K562 (cell line): ENCODE results near the gene KCNG4. TPM values are rescaled to one million over a fixed set of nuclear protein-coding genes. Genes with fewer than 3 reads are reported as not detected.
A peak's percentile ranks its signal among the peaks of the same experiment; 100 is the strongest.

Source experiments
- ATAC-seq: fragments of 200-7000 bp; cut with Tn5 transposase; 3 replicates; pipeline ENCODE4 v1.9.1; 2020; ENCODE audit warnings: moderate library complexity
- BruUV-seq: library from RNA; stranded (reverse); fragments of 400-500 nt; replicated peaks from 2 replicates; lab custom pipeline; 2021; lab: Mats Ljungman, UMichigan
- CTCF ChIA-PET: fragments of 300-600 bp; formaldehyde crosslinking; extraction: SDS; loops from one replicate; lab custom pipeline; 2021; ENCODE audit warnings: low intra/inter-chr PET ratio; lab: Yijun Ruan, JAX
- POLR2A ChIA-PET: fragments of 300-600, 350-650 bp; sonication (Branson Sonifier 250); formaldehyde crosslinking; extraction: SDS; loops from one replicate; lab custom pipeline; 2021; ENCODE audit warnings: antibody characterized with exemption, inconsistent platforms; lab: Yijun Ruan, JAX
- DNase-seq, 4 experiments: peaks; one replicate each; pipeline versions ENCODE4 v3.0.0 to v3.0.0-alpha.2; 2011 to 2018; ENCODE audit warnings: low spot score in 3 of 4, mixed read lengths in 3 of 4; ENCODE audit errors: extremely low read depth in 1 of 4
- FAIRE-seq: peaks from 2 replicates; lab custom pipeline; 2011; peaks lifted over from hg19 to GRCh38; lab: Jason Lieb, UNC
- H2AFZ ChIP-seq: 2 replicates; pipeline ENCODE4 v1.6.0; 2011; ENCODE audit warnings: low read depth, low read length, control low read depth, inconsistent platforms
- H3K27ac ChIP-seq: fragments of 200-600 bp; 3 replicates; pipeline ENCODE4 v1.8.0; 2011; ENCODE audit warnings: low read depth, mild to moderate bottlenecking, control low read depth, inconsistent platforms, low read length, moderate library complexity, mixed read lengths; ENCODE audit errors: extremely low read depth
- H3K27me3 ChIP-seq, 2 experiments: fragments of 300-600 bp in 1 of 2; 2 replicates in 1 of 2; 3 replicates in 1 of 2; pipeline versions ENCODE4 v1.6.0 to v1.8.0; 2011; ENCODE audit warnings: inconsistent platforms in 2 of 2, low read length in 2 of 2, mild to moderate bottlenecking in 1 of 2, mixed read lengths in 1 of 2, moderate library complexity in 1 of 2; ENCODE audit not compliant: control insufficient read depth in 2 of 2, insufficient read depth in 2 of 2
- H3K36me3 ChIP-seq: fragments of 300-600 bp; 3 replicates; pipeline ENCODE4 v1.8.0; 2011; ENCODE audit warnings: mild to moderate bottlenecking, low read length, inconsistent platforms; ENCODE audit not compliant: control insufficient read depth, insufficient read depth
- H3K4me1 ChIP-seq, 2 experiments: fragments of 200-600 bp in 1 of 2; replicated peaks in 1 of 2; 2 replicates in 1 of 2; 3 replicates in 1 of 2; pipeline versions ENCODE4 v1.5.1 to v1.8.0; 2011; ENCODE audit warnings: inconsistent platforms in 2 of 2, low read length in 2 of 2, mild to moderate bottlenecking in 1 of 2, mixed read lengths in 1 of 2, moderate library complexity in 1 of 2; ENCODE audit not compliant: control insufficient read depth in 2 of 2, insufficient read depth in 2 of 2
- H3K4me2 ChIP-seq: 2 replicates; pipeline ENCODE4 v1.6.1; 2011; ENCODE audit warnings: low read length, control low read depth, inconsistent platforms, mixed read lengths; ENCODE audit not compliant: insufficient read depth
- H3K4me3 ChIP-seq: fragments of 200-600 bp; sonication (generic), shearing (Covaris generic); 2 replicates; pipeline ENCODE4 v1.5.1; 2016; ENCODE audit warnings: control low read depth, inconsistent platforms
- H3K79me2 ChIP-seq: fragments of 200-600 bp; 3 replicates; pipeline ENCODE4 v1.8.0; 2011; ENCODE audit warnings: low read length, inconsistent platforms; ENCODE audit not compliant: control insufficient read depth, insufficient read depth
- H3K9ac ChIP-seq, 2 experiments: 2 replicates each; pipeline versions ENCODE4 v1.6.0 to v1.6.1; 2011; ENCODE audit warnings: low read depth in 2 of 2, low read length in 2 of 2, control low read depth in 1 of 2, inconsistent platforms in 1 of 2, mild to moderate bottlenecking in 1 of 2, mixed read lengths in 1 of 2; ENCODE audit not compliant: insufficient read depth in 1 of 2
- H3K9me1 ChIP-seq: one replicate; pipeline ENCODE4 v1.6.0; 2011; ENCODE audit warnings: inconsistent platforms, mild to moderate bottlenecking, low read length, moderate library complexity; ENCODE audit not compliant: control insufficient read depth, insufficient read depth
- H3K9me3 ChIP-seq: replicated peaks from 2 replicates; pipeline ENCODE4 v1.5.1; 2011; ENCODE audit warnings: low read depth, low read length, inconsistent platforms; ENCODE audit not compliant: control insufficient read depth, insufficient read depth
- H4K20me1 ChIP-seq: replicated peaks from 2 replicates; pipeline ENCODE4 v1.6.1; 2011; ENCODE audit warnings: low read length, inconsistent platforms, mixed read lengths; ENCODE audit not compliant: control insufficient read depth, insufficient read depth
- ARID1B ChIP-seq: fragments of 450-650 bp; IDR thresholded peaks from 2 replicates; pipeline ENCODE4 v1.6.1; 2016; ENCODE audit warnings: antibody characterized with exemption, mild to moderate bottlenecking, inconsistent platforms
- IFI16 ChIP-seq: fragments of 250-450 bp; sonication (Bioruptor Pico); IDR thresholded peaks from 2 replicates; pipeline ENCODE4 v2.1.2; 2022; ENCODE audit warnings: mild to moderate bottlenecking, inconsistent platforms
- MBD2 ChIP-seq: sonication (generic); IDR thresholded peaks from 2 replicates; pipeline ENCODE4 v1.6.1; 2016; ENCODE audit warnings: low read depth, borderline replicate concordance
- PML ChIP-seq: IDR thresholded peaks from 2 replicates; pipeline ENCODE4 v1.6.1; 2012; ENCODE audit warnings: low read length, inconsistent platforms
- POLR3G ChIP-seq: IDR thresholded peaks from 2 replicates; pipeline ENCODE4 v1.6.1; 2011; ENCODE audit not compliant: insufficient read length, insufficient replicate concordance; ENCODE audit errors: extremely low read depth
- RBBP5 ChIP-seq: fragments of 200-600 bp; sonication (generic); IDR thresholded peaks from 2 replicates; pipeline ENCODE4 v1.6.1; 2012; ENCODE audit warnings: borderline replicate concordance, mild to moderate bottlenecking, low read length, control low read depth, inconsistent platforms; ENCODE audit not compliant: insufficient read depth, poor library complexity, severe bottlenecking
- RBM14 ChIP-seq: fragments of 200-400 bp; formaldehyde crosslinking; IDR thresholded peaks from 2 replicates; pipeline ENCODE4 v1.6.1; 2018; ENCODE audit warnings: low read depth, mild to moderate bottlenecking, low read length, moderate library complexity, borderline replicate concordance; ENCODE audit not compliant: insufficient read depth
- SMARCB1 ChIP-seq: IDR thresholded peaks from 2 replicates; pipeline ENCODE4 v1.6.1; 2011; ENCODE audit warnings: improper control_type of control experiment, low read depth; ENCODE audit not compliant: insufficient read length
- ZNF24 ChIP-seq: fragments of 450-650 bp; IDR thresholded peaks from 2 replicates; pipeline ENCODE4 v1.6.1; 2016
- WGBS: fragments of 100-300 bp; shearing (Covaris generic); methylation state at CpG from one replicate; pipeline ENCODE4 v1.1.6; 2016; ENCODE audit warnings: low coverage, mixed read lengths; ENCODE audit not compliant: insufficient coverage; ENCODE audit errors: missing lambda C conversion rate; 5-methylcytosine and 5-hydroxymethylcytosine counted together
- in situ Hi-C: fragments of 300-500 bp; cut with MboI; formaldehyde crosslinking; loops from 4 replicates; pipeline ENCODE4 v1.15.0; 2018; ENCODE audit warnings: inconsistent platforms, mixed read lengths
- intact Hi-C: fragments of 100-400 bp; cut with micrococcal nuclease; formaldehyde crosslinking; loops from 2 replicates; pipeline ENCODE4 v1.14.2; 2022
- polyA plus RNA-seq, 8 experiments: library from polyadenylated mRNA; depleted of rRNA in 4 of 8; stranded (reverse) in 5 of 8; unstranded in 3 of 8; fragments of >200 nt; fragmentation: Nextera tagmentation in 2 of 8; fragmentation: Illumina TruSeq in 1 of 8; extraction: Ambion mirVana in 2 of 8; extraction: Trizol in 1 of 8; gene quantifications; 2 replicates each; pipeline versions ENCODE4 v1.2.1 to v1.2.3, GENCODE V29; 2011 to 2014; ENCODE audit warnings: inconsistent platforms in 1 of 8, missing spikeins in 1 of 8
- total RNA-seq, 7 experiments: library from RNA; depleted of rRNA in 6 of 7; stranded (reverse); fragments of >200 nt in 6 of 7; fragmentation: Illumina TruSeq in 2 of 7; extraction: Trizol in 2 of 7; gene quantifications; 2 replicates each; pipeline versions ENCODE4 v1.2.1 to v1.2.3, GENCODE V29; 2011 to 2021; ENCODE audit warnings: low replicate concordance in 1 of 7
- TF ChIP-seq, protein P1 (sequence below): sonication (generic); formaldehyde crosslinking; IDR thresholded peaks from 2 replicates; pipeline ENCODE4 v1.8.0; 2023; ENCODE audit warnings: mild to moderate bottlenecking, missing genetic modification reagents

Gene KCNG4
- total and polyA plus RNA-seq, 9 of the 15 experiments (the other 6 are each of a cell fraction or from before 2014, with no cell fraction given), result not detected

DNA sequence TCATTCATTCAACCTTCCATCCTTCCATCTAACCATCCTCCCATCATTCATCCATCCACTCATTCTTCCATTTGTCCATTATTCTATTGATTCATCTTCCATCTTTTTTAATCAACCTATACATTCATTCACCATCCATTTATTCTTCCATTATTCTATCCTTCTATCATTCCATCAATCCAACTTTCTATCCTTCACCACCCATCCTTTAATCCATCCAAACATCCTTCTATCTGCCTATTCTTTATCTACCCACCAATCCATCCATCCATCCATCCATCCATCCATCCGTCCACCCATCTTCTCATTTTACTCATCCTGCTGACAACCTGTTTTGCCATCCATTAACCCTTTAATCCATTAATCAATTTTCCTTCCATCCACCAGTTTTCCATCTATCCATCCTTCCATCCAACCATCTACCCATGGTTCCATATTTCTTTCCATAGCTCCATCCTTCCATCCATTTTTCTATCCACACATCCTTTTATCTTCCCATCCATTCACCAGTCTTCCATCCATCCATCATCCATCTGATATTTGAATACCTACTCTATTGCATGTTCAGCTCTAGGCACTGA lies 33.0 kb upstream of the KCNG4 start:
- DNase-seq (no peak), ATAC-seq (no peak), FAIRE-seq (peak; percentile 37)
- BruUV-seq, result no TSS peak
- intact Hi-C loops, result no loop called here
- H3K9ac ChIP-seq, result no peak overlapping the region
- no peak overlapping the region for H2AFZ ChIP-seq
- H3K9me1 ChIP-seq, result no peaks in the 10 kb centered on the region
- ChIA-PET POLR2A (interaction anchor here (0.6 kb wide), 2 partner anchors 225 to 277 kb away, joined by 3 to 4 read pairs; no protein-coding TSS in a partner anchor), CTCF (no interaction called here)
- in situ Hi-C loops, result no loop called here
- no peak overlapping the region for H3K4me3 ChIP-seq
- TF ChIP-seq RBM14 (no peak), PML (no peak)
- TF ChIP-seq, protein P1, sequence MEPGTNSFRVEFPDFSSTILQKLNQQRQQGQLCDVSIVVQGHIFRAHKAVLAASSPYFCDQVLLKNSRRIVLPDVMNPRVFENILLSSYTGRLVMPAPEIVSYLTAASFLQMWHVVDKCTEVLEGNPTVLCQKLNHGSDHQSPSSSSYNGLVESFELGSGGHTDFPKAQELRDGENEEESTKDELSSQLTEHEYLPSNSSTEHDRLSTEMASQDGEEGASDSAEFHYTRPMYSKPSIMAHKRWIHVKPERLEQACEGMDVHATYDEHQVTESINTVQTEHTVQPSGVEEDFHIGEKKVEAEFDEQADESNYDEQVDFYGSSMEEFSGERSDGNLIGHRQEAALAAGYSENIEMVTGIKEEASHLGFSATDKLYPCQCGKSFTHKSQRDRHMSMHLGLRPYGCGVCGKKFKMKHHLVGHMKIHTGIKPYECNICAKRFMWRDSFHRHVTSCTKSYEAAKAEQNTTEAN, result no peak
- H4K20me1 ChIP-seq, result no peaks in the 10 kb centered on the region
- no peaks in the 10 kb centered on the region for H3K4me1 ChIP-seq
- no peak overlapping the region for H3K27ac ChIP-seq
- H3K79me2 ChIP-seq, result no peaks in the 10 kb centered on the region
- WGBS, result 0% methylated on average over 1 of the region's 1 CpG
- no peaks in the 10 kb centered on the region for H3K36me3 ChIP-seq
- H3K27me3 ChIP-seq, result peaks cover 22 to 53% of the 10 kb centered on the region in 2 experiments
- H3K4me2 ChIP-seq, result no peak overlapping the region
- H3K9me3 ChIP-seq, result no peaks in the 10 kb centered on the region

- CTCF ChIA-PET, result no interaction called here
- H3K4me2 ChIP-seq, result no peak overlapping the region
- intact Hi-C loops, result no loop called here
These were observed 32.1 kb upstream of the KCNG4 start for GRCh38 chr16:84271866-84272265.

More at GRCh38 chr16:84271866-84272265, 32.1 kb upstream of the KCNG4 start:
- H3K9ac ChIP-seq, result no peak overlapping the region
- no peak for TF ChIP-seq RBBP5
- no peak for TF ChIP-seq POLR3G
- no peak for TF ChIP-seq SMARCB1
- TF ChIP-seq IFI16 (CRISPR knock-in tag), result no peak
- TF ChIP-seq ZNF24, result no peak
- TF ChIP-seq MBD2, result no peak
- TF ChIP-seq ARID1B, result no peak
- TF ChIP-seq, all 486 proteins: peak for 0
- Histone ChIP-seq H3K79me2 (no peaks in the 10 kb centered on the region), H3K9me3 (no peaks in the 10 kb centered on the region), H3K27ac (no peak overlapping the region), H3K36me3 (no peaks in the 10 kb centered on the region), H3K27me3 (peaks cover 21 to 56% of the 10 kb centered on the region in 2 experiments), H4K20me1 (no peaks in the 10 kb centered on the region), H2AFZ (no peak overlapping the region), H3K9me1 (no peaks in the 10 kb centered on the region), H3K4me1 (no peaks in the 10 kb centered on the region), H3K4me3 (no peak overlapping the region)
- WGBS, result 0% methylated on average over 4 of the region's 4 CpGs
- POLR2A ChIA-PET, result no interaction called here
- FAIRE-seq (peak; percentile 35), DNase-seq (no peak), ATAC-seq (no peak)
- BruUV-seq, result no TSS peak
- in situ Hi-C loops, result no loop called here
